GM20431 (cell line): ENCODE results near the gene PPP4R1.

ENCODE experiments used
- in situ Hi-C: fragments of 300-500 bp; cut with MseI, MboI; formaldehyde crosslinking; loops from one replicate; pipeline ENCODE4 v1.15.0; 2020; ENCODE audit warnings: low sequenced_read_pairs; ENCODE audit not compliant: unreplicated experiment

PPP4R1 gene

DNA sequence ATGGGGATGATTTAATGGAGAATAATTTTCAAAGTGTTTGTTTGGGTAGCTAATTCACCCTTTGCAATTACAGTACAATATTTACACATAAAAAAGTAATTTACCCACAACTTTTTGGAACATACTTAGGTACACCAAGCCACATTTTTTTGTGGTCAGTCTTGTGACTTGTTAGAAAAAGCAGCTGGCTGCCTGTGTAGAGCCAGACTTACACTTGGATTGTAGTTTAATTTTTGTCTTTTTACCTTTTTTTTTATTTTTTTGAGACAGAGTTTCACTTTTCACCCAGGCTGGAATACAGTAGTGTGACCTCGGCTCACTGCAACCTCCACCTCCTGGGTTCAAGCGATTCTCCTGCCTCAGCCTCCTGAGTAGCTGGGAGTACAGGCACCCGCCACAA, 93.7 kb downstream of the PPP4R1 start:
- in situ Hi-C loops, result no loop called here

DNA sequence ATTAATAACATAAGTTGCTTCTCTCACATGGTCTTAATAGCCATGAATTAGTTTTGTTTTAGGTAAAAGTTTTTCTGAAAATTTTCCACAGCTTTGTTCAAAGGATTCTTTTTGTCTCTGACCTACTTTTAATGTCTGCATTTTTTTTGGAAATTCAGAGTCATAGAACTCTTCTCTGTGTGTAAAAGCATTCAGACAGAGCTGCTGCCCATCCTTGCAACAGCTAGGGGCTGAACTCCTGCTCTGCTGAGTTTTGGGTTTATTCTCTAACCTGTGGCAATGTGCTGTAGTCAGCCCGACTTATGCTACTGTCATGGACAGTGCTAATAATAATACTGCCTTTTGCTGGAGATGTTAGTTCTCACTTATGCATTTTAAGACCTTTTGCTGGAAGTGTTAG, 95.0 kb downstream of the PPP4R1 start:
- in situ Hi-C loops, result no loop called here

DNA sequence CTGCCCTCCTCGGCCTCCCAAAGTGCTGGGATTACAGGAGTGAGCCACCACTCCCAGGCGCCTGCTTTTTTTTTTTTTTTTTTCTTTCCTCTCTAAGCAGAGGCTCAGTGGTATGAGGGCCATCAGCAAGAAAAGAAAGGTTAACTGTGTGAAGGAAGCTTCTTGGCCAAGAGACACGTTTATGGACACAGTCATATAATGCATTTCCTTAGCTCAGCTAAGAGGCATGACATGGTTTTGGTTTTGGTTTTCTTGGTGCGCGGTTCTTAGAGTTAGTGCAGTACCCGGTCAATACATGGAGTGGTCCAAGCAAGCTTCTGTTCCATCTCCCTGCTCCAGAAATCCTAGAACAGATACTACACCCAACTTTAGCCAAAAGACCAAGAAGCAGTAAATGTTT, 96.5 kb downstream of the PPP4R1 start:
- in situ Hi-C loops, result no loop called here

DNA sequence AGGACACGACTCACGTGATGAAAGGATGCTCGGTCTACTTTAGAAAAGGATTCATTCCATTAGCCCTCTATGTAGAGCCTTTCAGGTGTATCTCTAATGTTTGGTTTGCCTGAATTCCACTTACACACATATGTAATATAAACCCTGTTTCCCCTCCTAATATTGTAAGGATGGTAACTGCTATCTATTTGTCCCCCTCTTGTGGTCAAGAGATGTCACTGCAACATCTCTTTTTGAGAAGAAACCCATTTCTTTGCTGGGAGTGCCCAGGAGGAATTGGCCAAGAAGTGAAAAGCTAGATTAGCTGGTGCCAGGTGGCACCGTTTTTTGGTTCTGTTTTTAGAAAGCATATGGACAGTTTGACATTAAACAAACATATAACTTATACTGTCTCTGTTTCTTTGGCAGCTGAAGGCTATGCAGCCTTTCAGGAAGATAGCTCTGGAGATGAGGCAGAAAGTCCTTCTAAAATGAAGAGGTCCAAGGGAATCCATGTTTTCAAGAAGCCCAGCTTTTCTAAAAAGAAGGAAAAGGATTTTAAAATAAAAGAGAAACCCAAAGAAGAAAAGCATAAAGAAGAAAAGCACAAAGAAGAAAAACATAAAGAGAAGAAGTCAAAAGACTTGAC, 97.8 kb downstream of the PPP4R1 start:
- in situ Hi-C loops, result no loop called here

DNA sequence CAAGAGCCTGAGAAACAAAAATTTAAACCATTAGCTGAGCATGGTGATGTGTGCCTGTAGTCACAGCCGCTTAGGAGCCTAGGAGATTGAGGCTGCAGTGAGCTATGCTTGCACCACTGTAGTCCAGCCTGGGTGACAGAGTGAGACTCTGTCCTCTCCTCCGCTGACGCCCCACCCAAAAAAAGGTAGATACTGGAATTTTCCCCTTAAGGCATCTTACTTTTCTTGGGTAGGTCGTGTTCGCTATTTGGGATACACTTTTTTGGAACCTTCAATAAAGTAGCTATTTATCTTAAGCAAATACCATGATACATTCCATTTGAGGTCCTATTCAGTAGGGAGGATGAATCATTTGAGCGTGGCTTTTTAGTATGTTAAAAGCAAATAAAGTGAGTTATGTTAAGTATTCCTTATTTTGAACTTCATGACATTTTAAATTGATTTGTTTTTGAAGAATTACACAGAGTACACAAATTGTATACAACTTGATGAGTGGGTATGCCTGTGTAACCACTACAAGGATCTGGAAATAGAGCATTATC, 100.3 kb downstream of the PPP4R1 start:
- in situ Hi-C loops, result no loop called here

DNA sequence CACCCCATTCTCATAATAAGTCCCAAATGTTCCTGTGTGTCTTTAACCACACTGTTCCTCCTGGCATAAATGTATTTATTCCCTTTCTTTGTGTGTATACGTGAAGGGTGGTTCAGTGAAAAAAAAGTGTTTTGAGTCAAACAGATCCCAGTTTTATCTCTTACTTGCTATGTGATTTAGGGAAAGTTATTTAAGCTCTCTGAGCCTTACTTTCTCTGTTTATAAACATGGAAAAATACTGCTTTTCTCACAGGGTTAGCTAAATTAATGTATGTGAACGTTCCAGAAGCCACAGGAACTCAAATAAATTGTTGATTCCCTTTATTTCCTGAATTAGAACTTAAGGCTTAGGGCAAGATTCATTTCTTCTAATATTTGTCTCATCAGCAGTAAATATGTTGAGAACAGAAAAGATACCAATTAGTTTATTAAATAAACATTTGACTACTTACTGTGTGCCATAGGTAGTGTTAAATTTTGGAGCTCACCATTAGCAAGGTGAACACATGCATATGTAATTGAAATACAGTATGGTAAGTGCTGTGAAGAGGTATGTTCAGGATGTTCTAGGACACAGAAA, 105.8 kb downstream of the PPP4R1 start:
- in situ Hi-C loops, result no loop called here

DNA sequence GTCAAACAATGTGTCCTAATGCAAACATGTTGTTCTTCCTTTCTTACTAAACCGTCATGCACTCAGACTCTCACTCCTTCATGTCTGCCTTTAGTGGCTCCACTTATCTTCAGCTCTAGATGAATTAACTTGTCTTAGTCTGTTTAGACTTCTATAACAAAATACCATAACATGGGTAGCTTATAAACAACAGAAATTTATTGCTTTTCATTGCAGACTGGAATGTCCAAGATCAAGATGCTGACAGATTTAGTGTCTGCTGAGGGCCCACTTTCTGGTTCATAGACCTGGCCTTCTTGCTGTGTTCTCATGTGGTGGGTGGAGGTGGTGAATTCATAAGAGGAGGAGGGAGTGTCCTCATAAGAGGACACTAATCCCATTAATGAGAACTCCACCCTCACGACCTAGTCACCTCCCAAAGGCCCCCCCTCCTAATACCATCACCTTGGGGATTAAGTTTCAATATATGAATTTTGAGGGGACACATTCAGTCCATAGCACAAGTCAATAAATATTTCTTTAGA, 106.7 kb downstream of the PPP4R1 start:
- in situ Hi-C loops, result no loop called here

DNA sequence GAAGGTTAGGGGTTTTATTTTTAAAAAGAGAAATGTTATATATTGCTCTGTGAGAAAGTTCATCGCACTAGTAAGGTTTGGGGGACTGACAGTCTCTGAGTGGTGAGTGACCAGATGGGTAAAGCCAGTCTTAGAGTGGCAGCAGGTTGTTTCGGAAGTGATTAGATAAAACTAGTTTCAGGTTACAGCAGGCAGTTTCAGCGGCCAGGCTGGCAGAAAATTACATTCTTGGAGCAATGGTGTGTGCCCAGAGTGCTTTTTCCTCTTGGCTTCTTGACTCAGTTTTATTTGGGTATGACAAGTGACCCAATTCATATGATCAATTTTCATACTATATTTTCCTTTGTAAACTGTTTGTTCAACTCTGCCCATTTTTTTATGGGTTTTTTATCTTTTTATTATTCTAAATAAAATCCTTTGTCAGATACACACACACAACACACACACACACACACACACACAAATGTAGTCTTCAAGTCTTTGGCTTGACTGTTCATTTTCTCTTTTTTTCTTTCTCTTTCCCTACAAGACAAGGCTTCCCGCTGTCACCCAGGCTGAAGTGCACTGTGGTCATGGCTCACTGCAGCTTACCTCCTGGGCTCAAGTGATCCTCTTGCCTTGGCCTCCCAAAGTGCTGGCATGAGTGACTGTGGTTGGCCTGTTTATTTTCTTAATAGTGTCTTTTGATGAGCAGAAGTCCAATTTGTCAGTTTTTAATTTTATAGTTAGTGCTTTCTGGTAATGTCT, 108.1 kb downstream of the PPP4R1 start:
- in situ Hi-C loops, result no loop called here
